ENCODE measurements around the gene EPS8L1. TPM values are rescaled to one million over a fixed set of nuclear protein-coding genes. Genes with fewer than 3 reads are reported as not detected.

The EPS8L1 gene
- total RNA-seq, 1 donor from 2014 or later: 3.9 TPM

GRCh38 chr19:55088543-55089341 is 13.1 kb downstream of the EPS8L1 start:
- peaks cover 37% of the 10 kb centered on the region for H3K27me3 Mint-ChIP-seq
- peaks cover 25% of the 10 kb centered on the region for H3K36me3 Mint-ChIP-seq (ENCODE audit: low read depth)
- H3K27ac Mint-ChIP-seq: peak overlapping the region; percentile 36
- H3K4me3 Mint-ChIP-seq: peak overlapping the region; percentile 68
- intact Hi-C loops (cut with micrococcal nuclease): no loop called here
- H3K9me3 Mint-ChIP-seq: no peaks in the 10 kb centered on the region
- peak; percentile 94 for DNase-seq
- peaks cover 20% of the 10 kb centered on the region for H3K4me1 Mint-ChIP-seq

- Mint-ChIP-seq H3K4me1 (peaks cover 20% of the 10 kb centered on the region), H3K9me3 (no peaks in the 10 kb centered on the region), H3K27ac (peak overlapping the region; percentile 6), H3K4me3 (no peak overlapping the region), H3K36me3 (ENCODE audit: low read depth) (peaks cover 25% of the 10 kb centered on the region), H3K27me3 (peaks cover 31% of the 10 kb centered on the region)
- no peak for DNase-seq
- intact Hi-C loops (cut with micrococcal nuclease): no loop called here
Measured at GRCh38 chr19:55089342-55089944, 13.8 kb downstream of the EPS8L1 start.

- Mint-ChIP-seq H3K4me1 (peaks cover 20% of the 10 kb centered on the region), H3K4me3 (no peak overlapping the region), H3K27me3 (peaks cover 24% of the 10 kb centered on the region), H3K9me3 (no peaks in the 10 kb centered on the region), H3K27ac (no peak overlapping the region), H3K36me3 (ENCODE audit: low read depth) (peaks cover 29% of the 10 kb centered on the region)
- intact Hi-C loops (cut with micrococcal nuclease): no loop called here
- DNase-seq: no peak
Measured at GRCh38 chr19:55090564-55090963, 14.9 kb downstream of the EPS8L1 start.

- no peak for DNase-seq
- intact Hi-C loops (cut with micrococcal nuclease): no loop called here
- H3K27me3 Mint-ChIP-seq: peaks cover 18% of the 10 kb centered on the region
- no peak overlapping the region for H3K4me3 Mint-ChIP-seq
- no peak overlapping the region for H3K27ac Mint-ChIP-seq
- H3K9me3 Mint-ChIP-seq: no peaks in the 10 kb centered on the region
- peaks cover 29% of the 10 kb centered on the region for H3K36me3 Mint-ChIP-seq (ENCODE audit: low read depth)
- peaks cover 20% of the 10 kb centered on the region for H3K4me1 Mint-ChIP-seq
Measured at GRCh38 chr19:55091126-55091910, 15.6 kb downstream of the EPS8L1 start.

- H3K9me3 Mint-ChIP-seq: no peaks in the 10 kb centered on the region
- peaks cover 29% of the 10 kb centered on the region for H3K36me3 Mint-ChIP-seq (ENCODE audit: low read depth)
- H3K4me3 Mint-ChIP-seq: no peak overlapping the region
- DNase-seq: no peak
- no peak overlapping the region for H3K27ac Mint-ChIP-seq
- intact Hi-C loops (cut with micrococcal nuclease): no loop called here
- H3K4me1 Mint-ChIP-seq: peaks cover 20% of the 10 kb centered on the region
- peaks cover 16% of the 10 kb centered on the region for H3K27me3 Mint-ChIP-seq
Measured at GRCh38 chr19:55091955-55092354, 16.3 kb downstream of the EPS8L1 start.

GRCh38 chr19:55092423-55093318 is 17.0 kb downstream of the EPS8L1 start:
- no peaks in the 10 kb centered on the region for H3K9me3 Mint-ChIP-seq
- no peak overlapping the region for H3K27ac Mint-ChIP-seq
- peaks cover 15% of the 10 kb centered on the region for H3K4me1 Mint-ChIP-seq
- intact Hi-C loops (cut with micrococcal nuclease): no loop called here
- peaks cover 11% of the 10 kb centered on the region for H3K27me3 Mint-ChIP-seq
- DNase-seq: no peak
- no peak overlapping the region for H3K4me3 Mint-ChIP-seq
- H3K36me3 Mint-ChIP-seq (ENCODE audit: low read depth): peaks cover 27% of the 10 kb centered on the region

GRCh38 chr19:55094456-55095259 is 19.0 kb downstream of the EPS8L1 start:
- intact Hi-C loops (cut with micrococcal nuclease): no loop called here
- Mint-ChIP-seq H3K27me3 (no peaks in the 10 kb centered on the region), H3K4me1 (peaks cover under 1% of the 10 kb centered on the region), H3K36me3 (ENCODE audit: low read depth) (peaks cover 13% of the 10 kb centered on the region), H3K4me3 (no peak overlapping the region), H3K27ac (no peak overlapping the region), H3K9me3 (no peaks in the 10 kb centered on the region)
- no peak for DNase-seq

GRCh38 chr19:55095260-55096060 is 19.8 kb downstream of the EPS8L1 start:
- DNase-seq: no peak
- H3K9me3 Mint-ChIP-seq: no peaks in the 10 kb centered on the region
- no peaks in the 10 kb centered on the region for H3K27me3 Mint-ChIP-seq
- intact Hi-C loops (cut with micrococcal nuclease): no loop called here
- H3K27ac Mint-ChIP-seq: no peak overlapping the region
- H3K36me3 Mint-ChIP-seq (ENCODE audit: low read depth): peaks cover 15% of the 10 kb centered on the region
- no peak overlapping the region for H3K4me3 Mint-ChIP-seq
- H3K4me1 Mint-ChIP-seq: no peaks in the 10 kb centered on the region

GRCh38 chr19:55096061-55096701 is 20.5 kb downstream of the EPS8L1 start:
- Mint-ChIP-seq H3K4me1 (no peaks in the 10 kb centered on the region), H3K9me3 (no peaks in the 10 kb centered on the region), H3K4me3 (no peak overlapping the region), H3K36me3 (ENCODE audit: low read depth) (peaks cover 13% of the 10 kb centered on the region), H3K27me3 (no peaks in the 10 kb centered on the region), H3K27ac (no peak overlapping the region)
- no peak for DNase-seq
- intact Hi-C loops (cut with micrococcal nuclease): no loop called here

- Mint-ChIP-seq H3K36me3 (ENCODE audit: low read depth) (peaks cover 26% of the 10 kb centered on the region), H3K9me3 (no peaks in the 10 kb centered on the region), H3K27me3 (no peaks in the 10 kb centered on the region), H3K4me1 (no peaks in the 10 kb centered on the region), H3K4me3 (no peak overlapping the region), H3K27ac (no peak overlapping the region)
- DNase-seq: no peak
- intact Hi-C loops (cut with micrococcal nuclease): no loop called here
Measured at GRCh38 chr19:55097864-55098715, 22.4 kb downstream of the EPS8L1 start.

Data from activated CD4-positive, alpha-beta T cell treated with anti-CD3 and anti-CD28 coated beads, Interleukin-2, amount 10 ng/mL, durations not matched to agents 24 days and 14 days (primary cell).